C4-2B (cell line): ENCODE data around the gene SCUBE1.

Experiments
- ZFX ChIP-seq: fragments of 450-650 bp; IDR thresholded peaks from 2 replicates; pipeline ENCODE4 v1.6.1; 2017
- TF ChIP-seq, protein P1 (sequence below): fragments of 450-650 bp; conservative IDR thresholded peaks from 2 replicates; pipeline ENCODE4 v1.5.1; 2017; ENCODE audit warnings: mild to moderate bottlenecking

DNA sequence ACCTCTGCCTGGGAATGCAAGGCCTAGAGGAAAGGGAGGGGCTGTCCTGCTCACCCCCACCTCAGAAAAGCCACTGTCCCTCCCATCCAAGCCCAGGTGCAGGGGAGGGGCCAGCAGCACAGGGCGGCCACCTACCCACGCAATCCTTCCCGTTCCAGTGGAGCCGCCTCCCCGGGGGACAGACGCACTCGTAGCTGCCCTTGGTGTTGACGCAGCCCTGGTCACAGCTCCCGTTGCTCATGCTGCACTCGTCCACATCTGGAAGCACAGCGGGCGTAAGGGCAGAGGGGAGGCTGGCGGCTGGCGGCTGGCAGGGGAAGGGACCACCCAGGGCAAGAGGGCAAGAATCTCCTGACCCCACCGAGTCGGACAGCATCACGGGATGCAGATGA is 115.9 kb downstream of the SCUBE1 start:
- TF ChIP-seq, protein P1, sequence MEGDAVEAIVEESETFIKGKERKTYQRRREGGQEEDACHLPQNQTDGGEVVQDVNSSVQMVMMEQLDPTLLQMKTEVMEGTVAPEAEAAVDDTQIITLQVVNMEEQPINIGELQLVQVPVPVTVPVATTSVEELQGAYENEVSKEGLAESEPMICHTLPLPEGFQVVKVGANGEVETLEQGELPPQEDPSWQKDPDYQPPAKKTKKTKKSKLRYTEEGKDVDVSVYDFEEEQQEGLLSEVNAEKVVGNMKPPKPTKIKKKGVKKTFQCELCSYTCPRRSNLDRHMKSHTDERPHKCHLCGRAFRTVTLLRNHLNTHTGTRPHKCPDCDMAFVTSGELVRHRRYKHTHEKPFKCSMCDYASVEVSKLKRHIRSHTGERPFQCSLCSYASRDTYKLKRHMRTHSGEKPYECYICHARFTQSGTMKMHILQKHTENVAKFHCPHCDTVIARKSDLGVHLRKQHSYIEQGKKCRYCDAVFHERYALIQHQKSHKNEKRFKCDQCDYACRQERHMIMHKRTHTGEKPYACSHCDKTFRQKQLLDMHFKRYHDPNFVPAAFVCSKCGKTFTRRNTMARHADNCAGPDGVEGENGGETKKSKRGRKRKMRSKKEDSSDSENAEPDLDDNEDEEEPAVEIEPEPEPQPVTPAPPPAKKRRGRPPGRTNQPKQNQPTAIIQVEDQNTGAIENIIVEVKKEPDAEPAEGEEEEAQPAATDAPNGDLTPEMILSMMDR, result no peak
- TF ChIP-seq ZFX, result no peak
